IMR-90 (cell line): ENCODE data around the gene EFHD1. TPM values are rescaled to one million over a fixed set of nuclear protein-coding genes. Genes with fewer than 3 reads are reported as not detected.

Source experiments
- ATAC-seq: fragments of 200-7000 bp; cut with Tn5 transposase; 2 replicates; pipeline ENCODE4 v1.9.1; 2020; ENCODE audit warnings: low read depth, mild to moderate bottlenecking, moderate library complexity
- BruUV-seq: library from RNA; stranded (reverse); fragments of 400-500 nt; replicated peaks from 2 replicates; lab custom pipeline; 2021; lab: Mats Ljungman, UMichigan
- CTCF ChIA-PET: fragments of 300-600 bp; formaldehyde crosslinking; extraction: SDS; loops from one replicate; lab custom pipeline; 2021; ENCODE audit warnings: antibody characterized with exemption; lab: Yijun Ruan, JAX
- POLR2A ChIA-PET: fragments of 300-600 bp; sonication (Branson Sonifier 250); formaldehyde crosslinking; loops from one replicate; lab custom pipeline; 2022; ENCODE audit warnings: antibody characterized with exemption; ENCODE audit not compliant: unreplicated experiment; lab: Charles Lee
- DNase-seq: peaks from one replicate; pipeline ENCODE4 v3.0.0; 2013
- H2AFZ ChIP-seq: replicated peaks from 2 replicates; pipeline ENCODE3; 2013; ENCODE audit warnings: low read length, mild to moderate bottlenecking; ENCODE audit not compliant: poor library complexity
- H2AK5ac ChIP-seq: 2 replicates; pipeline ENCODE4 v1.6.1; 2013; ENCODE audit warnings: low read depth, low read length, inconsistent platforms
- H2AK9ac ChIP-seq: replicated peaks from 2 replicates; pipeline ENCODE3; 2013; ENCODE audit warnings: mild to moderate bottlenecking, low read depth, low read length, moderate library complexity; ENCODE audit not compliant: poor library complexity
- H2BK120ac ChIP-seq: 2 replicates; pipeline ENCODE4 v1.6.1; 2013; ENCODE audit warnings: low read depth, low read length, inconsistent platforms
- H2BK15ac ChIP-seq: 3 replicates; pipeline ENCODE4 v1.6.1; 2013; ENCODE audit warnings: low read depth, low read length, inconsistent platforms
- H2BK20ac ChIP-seq: 2 replicates; pipeline ENCODE4 v1.6.1; 2013; ENCODE audit warnings: low read depth, mild to moderate bottlenecking, inconsistent platforms, low read length, moderate library complexity
- H2BK5ac ChIP-seq: 2 replicates; pipeline ENCODE4 v1.6.1; 2013; ENCODE audit warnings: mild to moderate bottlenecking, low read depth, low read length, inconsistent platforms; ENCODE audit not compliant: poor library complexity, severe bottlenecking
- H3K14ac ChIP-seq: replicated peaks from 2 replicates; pipeline ENCODE4 v1.6.1; 2013; ENCODE audit warnings: low read depth, low read length, inconsistent platforms
- H3K18ac ChIP-seq: 2 replicates; pipeline ENCODE4 v1.6.1; 2013; ENCODE audit warnings: low read depth, low read length, control low read depth
- H3K23ac ChIP-seq: 2 replicates; pipeline ENCODE4 v1.6.1; 2013; ENCODE audit warnings: low read depth, low read length, inconsistent platforms
- H3K27ac ChIP-seq: 2 replicates; pipeline ENCODE4 v1.5.1; 2013; ENCODE audit warnings: mild to moderate bottlenecking, control low read depth, low read length; ENCODE audit not compliant: insufficient read depth
- H3K27me3 ChIP-seq: 2 replicates; pipeline ENCODE4 v1.6.1; 2013; ENCODE audit warnings: low read length; ENCODE audit not compliant: control insufficient read depth, insufficient read depth
- H3K36me3 ChIP-seq: 2 replicates; pipeline ENCODE4 v1.6.1; 2013; ENCODE audit warnings: low read length, mixed read lengths; ENCODE audit not compliant: control insufficient read depth, insufficient read depth
- H3K4ac ChIP-seq: 2 replicates; pipeline ENCODE4 v1.6.1; 2013; ENCODE audit warnings: low read depth, low read length, inconsistent platforms
- H3K4me1 ChIP-seq: 2 replicates; pipeline ENCODE4 v1.6.1; 2013; ENCODE audit warnings: low read length, mixed read lengths; ENCODE audit not compliant: control insufficient read depth, insufficient read depth
- H3K4me2 ChIP-seq: 2 replicates; pipeline ENCODE4 v1.6.1; 2013; ENCODE audit warnings: low read depth, mild to moderate bottlenecking, control low read depth, low read length, moderate library complexity
- H3K4me3 ChIP-seq: 2 replicates; pipeline ENCODE4 v1.5.1; 2013; ENCODE audit warnings: low read depth, mild to moderate bottlenecking, control low read depth, low read length, moderate library complexity; ENCODE audit not compliant: insufficient read depth
- H3K56ac ChIP-seq: 2 replicates; pipeline ENCODE4 v1.6.1; 2013; ENCODE audit warnings: low read length, inconsistent platforms; ENCODE audit not compliant: insufficient read depth; ENCODE audit errors: extremely low read depth
- H3K79me1 ChIP-seq, 2 experiments: 2 replicates each; pipeline ENCODE4 v1.6.1; 2013; ENCODE audit warnings: low read length in 2 of 2, inconsistent platforms in 1 of 2, low read depth in 1 of 2
- H3K9ac ChIP-seq: 2 replicates; pipeline ENCODE4 v1.6.1; 2013; ENCODE audit warnings: low read depth, low read length, control low read depth
- H3K9me1 ChIP-seq: 2 replicates; pipeline ENCODE4 v1.6.1; 2013; ENCODE audit warnings: low read length, inconsistent platforms; ENCODE audit not compliant: insufficient read depth
- H3K9me3 ChIP-seq: 2 replicates; pipeline ENCODE4 v1.6.1; 2013; ENCODE audit warnings: low read length; ENCODE audit not compliant: control insufficient read depth, insufficient read depth
- H4K20me1 ChIP-seq: 2 replicates; pipeline ENCODE4 v1.6.1; 2013; ENCODE audit warnings: low read length, inconsistent platforms; ENCODE audit not compliant: insufficient read depth
- H4K5ac ChIP-seq: 2 replicates; pipeline ENCODE4 v1.6.1; 2013; ENCODE audit warnings: mild to moderate bottlenecking, low read depth, low read length, control low read depth
- H4K8ac ChIP-seq, 2 experiments: 2 replicates each; pipeline ENCODE4 v1.6.1; 2013; ENCODE audit warnings: low read depth in 2 of 2, low read length in 2 of 2, control low read depth in 1 of 2, inconsistent platforms in 1 of 2
- H4K91ac ChIP-seq: 2 replicates; pipeline ENCODE4 v1.6.1; 2013; ENCODE audit warnings: low read depth, low read length, inconsistent platforms; ENCODE audit not compliant: insufficient read depth
- CTCF ChIP-seq: conservative IDR thresholded peaks from 2 replicates; pipeline ENCODE4 v1.5.1; 2012; ENCODE audit warnings: mild to moderate bottlenecking, low read depth, low read length, improper control_type of control experiment
- WGBS, 2 experiments: methylation state at CpG; one replicate each; pipeline versions ENCODE4 v1.1.5 to v1.1.7; 2013; ENCODE audit warnings: missing lambda C conversion rate in 2 of 2; ENCODE audit not compliant: insufficient read length in 1 of 2; ENCODE audit errors: extremely low coverage in 2 of 2; 5-methylcytosine and 5-hydroxymethylcytosine counted together
- dilution Hi-C: fragments of 300-500 bp; cut with HindIII; formaldehyde crosslinking; loops from one replicate; pipeline ENCODE4 v1.14.3; 2018; ENCODE audit warnings: low sequenced_read_pairs; ENCODE audit not compliant: unreplicated experiment
- in situ Hi-C: fragments of 300-500 bp; cut with MboI; formaldehyde crosslinking; loops from 3 replicates; pipeline ENCODE4 v1.14.3; 2019; ENCODE audit warnings: low sequenced_read_pairs, inconsistent platforms, mixed read lengths
- intact Hi-C: fragments of 100-400 bp; cut with micrococcal nuclease; formaldehyde crosslinking; loops from 2 replicates; pipeline ENCODE4 v1.10.0; 2022
- polyA plus RNA-seq, 3 experiments: library from polyadenylated mRNA; depleted of rRNA; stranded (reverse); fragments of >200 nt; gene quantifications; 2 replicates each; pipeline ENCODE4 v1.2.3, GENCODE V29; 2012; ENCODE audit warnings: low replicate concordance in 1 of 3
- total RNA-seq: library from RNA; depleted of rRNA; stranded (reverse); fragments of >200 nt; gene quantifications from 2 replicates; pipeline ENCODE4 v1.2.3, GENCODE V29; 2012

The EFHD1 gene
- total and polyA plus RNA-seq, 2 of the 4 experiments (the other 2 are of a cell fraction), result 0.27 TPM; not detected in 1

GRCh38 chr2:232659359-232659758 lies 26.0 kb downstream of the EFHD1 start:
- in situ Hi-C loops, result no loop called here
- dilution Hi-C loops, result no loop called here
- H3K27ac ChIP-seq, result no peak overlapping the region
- H4K91ac ChIP-seq, result no peak overlapping the region
- H3K56ac ChIP-seq, result no peak overlapping the region
- H3K4ac ChIP-seq, result no peak overlapping the region
- H4K20me1 ChIP-seq, result no peaks in the 10 kb centered on the region
- DNase-seq (no peak), ATAC-seq (no peak)
- no peak for TF ChIP-seq CTCF
- H2BK5ac ChIP-seq, result no peak overlapping the region
- H3K79me1 ChIP-seq, result no peaks in the 10 kb centered on the region
- no peaks in the 10 kb centered on the region for H3K36me3 ChIP-seq
- no peak overlapping the region for H3K9ac ChIP-seq
- no peak overlapping the region for H2BK20ac ChIP-seq
- no peak overlapping the region for H2AK5ac ChIP-seq
- no peak overlapping the region for H4K5ac ChIP-seq
- no peak overlapping the region for H3K14ac ChIP-seq
- no peak overlapping the region for H2BK15ac ChIP-seq
- no peak overlapping the region for H3K4me2 ChIP-seq
- CTCF ChIA-PET, result no interaction called here
- BruUV-seq, result no TSS peak
- no peak overlapping the region for H2AK9ac ChIP-seq
- H3K27me3 ChIP-seq, result peaks cover 9% of the 10 kb centered on the region
- no peaks in the 10 kb centered on the region for H3K9me1 ChIP-seq
- H3K4me3 ChIP-seq, result no peak overlapping the region
- no peak overlapping the region for H4K8ac ChIP-seq
- H2AFZ ChIP-seq, result no peak overlapping the region
- no peak overlapping the region for H3K23ac ChIP-seq
- no peaks in the 10 kb centered on the region for H3K9me3 ChIP-seq
- POLR2A ChIA-PET, result no interaction called here
- intact Hi-C loops, result no loop called here
- H3K4me1 ChIP-seq, result no peaks in the 10 kb centered on the region
- no peak overlapping the region for H2BK120ac ChIP-seq
- WGBS, 2 experiments, result no CpG with 5 or more reads among the region's 2 CpGs
- no peak overlapping the region for H3K18ac ChIP-seq
